IMR-90 (cell line): ENCODE results near the gene AQP1. TPM values are rescaled to one million over a fixed set of nuclear protein-coding genes. Genes with fewer than 3 reads are reported as not detected.

Experiments used
- ATAC-seq: fragments of 200-7000 bp; cut with Tn5 transposase; 2 replicates; pipeline ENCODE4 v1.9.1; 2020; ENCODE audit warnings: low read depth, mild to moderate bottlenecking, moderate library complexity
- BruUV-seq: library from RNA; stranded (reverse); fragments of 400-500 nt; replicated peaks from 2 replicates; lab custom pipeline; 2021; lab: Mats Ljungman, UMichigan
- CTCF ChIA-PET: fragments of 300-600 bp; formaldehyde crosslinking; extraction: SDS; loops from one replicate; lab custom pipeline; 2021; ENCODE audit warnings: antibody characterized with exemption; lab: Yijun Ruan, JAX
- POLR2A ChIA-PET: fragments of 300-600 bp; sonication (Branson Sonifier 250); formaldehyde crosslinking; loops from one replicate; lab custom pipeline; 2022; ENCODE audit warnings: antibody characterized with exemption; ENCODE audit not compliant: unreplicated experiment; lab: Charles Lee
- DNase-seq: peaks from one replicate; pipeline ENCODE4 v3.0.0; 2013
- H2AFZ ChIP-seq: replicated peaks from 2 replicates; pipeline ENCODE3; 2013; ENCODE audit warnings: low read length, mild to moderate bottlenecking; ENCODE audit not compliant: poor library complexity
- H2AK5ac ChIP-seq: 2 replicates; pipeline ENCODE4 v1.6.1; 2013; ENCODE audit warnings: low read depth, low read length, inconsistent platforms
- H2AK9ac ChIP-seq: replicated peaks from 2 replicates; pipeline ENCODE3; 2013; ENCODE audit warnings: mild to moderate bottlenecking, low read depth, low read length, moderate library complexity; ENCODE audit not compliant: poor library complexity
- H2BK120ac ChIP-seq: 2 replicates; pipeline ENCODE4 v1.6.1; 2013; ENCODE audit warnings: low read depth, low read length, inconsistent platforms
- H2BK15ac ChIP-seq: 3 replicates; pipeline ENCODE4 v1.6.1; 2013; ENCODE audit warnings: low read depth, low read length, inconsistent platforms
- H2BK20ac ChIP-seq: 2 replicates; pipeline ENCODE4 v1.6.1; 2013; ENCODE audit warnings: low read depth, mild to moderate bottlenecking, inconsistent platforms, low read length, moderate library complexity
- H2BK5ac ChIP-seq: 2 replicates; pipeline ENCODE4 v1.6.1; 2013; ENCODE audit warnings: mild to moderate bottlenecking, low read depth, low read length, inconsistent platforms; ENCODE audit not compliant: poor library complexity, severe bottlenecking
- H3K14ac ChIP-seq: replicated peaks from 2 replicates; pipeline ENCODE4 v1.6.1; 2013; ENCODE audit warnings: low read depth, low read length, inconsistent platforms
- H3K18ac ChIP-seq: 2 replicates; pipeline ENCODE4 v1.6.1; 2013; ENCODE audit warnings: low read depth, low read length, control low read depth
- H3K23ac ChIP-seq: 2 replicates; pipeline ENCODE4 v1.6.1; 2013; ENCODE audit warnings: low read depth, low read length, inconsistent platforms
- H3K27ac ChIP-seq: 2 replicates; pipeline ENCODE4 v1.5.1; 2013; ENCODE audit warnings: mild to moderate bottlenecking, control low read depth, low read length; ENCODE audit not compliant: insufficient read depth
- H3K27me3 ChIP-seq: 2 replicates; pipeline ENCODE4 v1.6.1; 2013; ENCODE audit warnings: low read length; ENCODE audit not compliant: control insufficient read depth, insufficient read depth
- H3K36me3 ChIP-seq: 2 replicates; pipeline ENCODE4 v1.6.1; 2013; ENCODE audit warnings: low read length, mixed read lengths; ENCODE audit not compliant: control insufficient read depth, insufficient read depth
- H3K4ac ChIP-seq: 2 replicates; pipeline ENCODE4 v1.6.1; 2013; ENCODE audit warnings: low read depth, low read length, inconsistent platforms
- H3K4me1 ChIP-seq: 2 replicates; pipeline ENCODE4 v1.6.1; 2013; ENCODE audit warnings: low read length, mixed read lengths; ENCODE audit not compliant: control insufficient read depth, insufficient read depth
- H3K4me2 ChIP-seq: 2 replicates; pipeline ENCODE4 v1.6.1; 2013; ENCODE audit warnings: low read depth, mild to moderate bottlenecking, control low read depth, low read length, moderate library complexity
- H3K4me3 ChIP-seq: 2 replicates; pipeline ENCODE4 v1.5.1; 2013; ENCODE audit warnings: low read depth, mild to moderate bottlenecking, control low read depth, low read length, moderate library complexity; ENCODE audit not compliant: insufficient read depth
- H3K56ac ChIP-seq: 2 replicates; pipeline ENCODE4 v1.6.1; 2013; ENCODE audit warnings: low read length, inconsistent platforms; ENCODE audit not compliant: insufficient read depth; ENCODE audit errors: extremely low read depth
- H3K79me1 ChIP-seq, 2 experiments: 2 replicates each; pipeline ENCODE4 v1.6.1; 2013; ENCODE audit warnings: low read length in 2 of 2, inconsistent platforms in 1 of 2, low read depth in 1 of 2
- H3K9ac ChIP-seq: 2 replicates; pipeline ENCODE4 v1.6.1; 2013; ENCODE audit warnings: low read depth, low read length, control low read depth
- H3K9me1 ChIP-seq: 2 replicates; pipeline ENCODE4 v1.6.1; 2013; ENCODE audit warnings: low read length, inconsistent platforms; ENCODE audit not compliant: insufficient read depth
- H3K9me3 ChIP-seq: 2 replicates; pipeline ENCODE4 v1.6.1; 2013; ENCODE audit warnings: low read length; ENCODE audit not compliant: control insufficient read depth, insufficient read depth
- H4K20me1 ChIP-seq: 2 replicates; pipeline ENCODE4 v1.6.1; 2013; ENCODE audit warnings: low read length, inconsistent platforms; ENCODE audit not compliant: insufficient read depth
- H4K5ac ChIP-seq: 2 replicates; pipeline ENCODE4 v1.6.1; 2013; ENCODE audit warnings: mild to moderate bottlenecking, low read depth, low read length, control low read depth
- H4K8ac ChIP-seq, 2 experiments: 2 replicates each; pipeline ENCODE4 v1.6.1; 2013; ENCODE audit warnings: low read depth in 2 of 2, low read length in 2 of 2, control low read depth in 1 of 2, inconsistent platforms in 1 of 2
- H4K91ac ChIP-seq: 2 replicates; pipeline ENCODE4 v1.6.1; 2013; ENCODE audit warnings: low read depth, low read length, inconsistent platforms; ENCODE audit not compliant: insufficient read depth
- BHLHE40 ChIP-seq: fragments of 150-350 bp; IDR thresholded peaks from 2 replicates; pipeline ENCODE4 v1.6.1; 2016; ENCODE audit warnings: mild to moderate bottlenecking, low read depth, low read length
- CEBPB ChIP-seq: IDR thresholded peaks from 2 replicates; pipeline ENCODE4 v1.6.1; 2012; ENCODE audit warnings: low read depth, low read length, improper control_type of control experiment
- CHD1 ChIP-seq: IDR thresholded peaks from 2 replicates; pipeline ENCODE4 v1.6.1; 2012; ENCODE audit warnings: low read depth, low read length, improper control_type of control experiment
- FOS ChIP-seq: fragments of 150-350 bp; IDR thresholded peaks from 2 replicates; pipeline ENCODE4 v1.6.1; 2016; ENCODE audit warnings: low read depth, low read length
- MAFK ChIP-seq: IDR thresholded peaks from 2 replicates; pipeline ENCODE4 v1.6.1; 2012; ENCODE audit warnings: low read depth, low read length, improper control_type of control experiment
- MAZ ChIP-seq: IDR thresholded peaks from 2 replicates; pipeline ENCODE4 v1.6.1; 2012; ENCODE audit warnings: low read depth, mild to moderate bottlenecking, low read length, improper control_type of control experiment, moderate library complexity, borderline replicate concordance
- MXI1 ChIP-seq: IDR thresholded peaks from 2 replicates; pipeline ENCODE4 v1.6.1; 2012; ENCODE audit warnings: low read depth, mild to moderate bottlenecking, low read length, moderate library complexity, borderline replicate concordance
- NFE2L2 ChIP-seq: fragments of 150-350 bp; IDR thresholded peaks from 2 replicates; pipeline ENCODE4 v1.6.1; 2016; ENCODE audit warnings: low read depth, mild to moderate bottlenecking, low read length
- POLR2A ChIP-seq: IDR thresholded peaks from 2 replicates; pipeline ENCODE4 v1.6.1; 2012; ENCODE audit warnings: mild to moderate bottlenecking, low read depth, low read length
- RAD21 ChIP-seq: IDR thresholded peaks from 2 replicates; pipeline ENCODE4 v1.6.1; 2012; ENCODE audit warnings: low read length, improper control_type of control experiment
- RCOR1 ChIP-seq: IDR thresholded peaks from 2 replicates; pipeline ENCODE4 v1.6.1; 2012; ENCODE audit warnings: mild to moderate bottlenecking, low read length, improper control_type of control experiment; ENCODE audit not compliant: insufficient replicate concordance
- RFX5 ChIP-seq: IDR thresholded peaks from 2 replicates; pipeline ENCODE4 v1.8.0; 2012; ENCODE audit warnings: low read depth, mild to moderate bottlenecking, low read length, moderate library complexity
- SMC3 ChIP-seq: fragments of 150-350 bp; IDR thresholded peaks from 2 replicates; pipeline ENCODE4 v1.6.1; 2016; ENCODE audit warnings: low read depth, mild to moderate bottlenecking, antibody characterized with exemption, low read length, moderate library complexity
- USF2 ChIP-seq: fragments of 150-350 bp; IDR thresholded peaks from 2 replicates; pipeline ENCODE4 v1.6.1; 2017; ENCODE audit warnings: mild to moderate bottlenecking, antibody characterized with exemption, low read length, low read depth
- WGBS, 2 experiments: methylation state at CpG; one replicate each; pipeline versions ENCODE4 v1.1.5 to v1.1.7; 2013; ENCODE audit warnings: missing lambda C conversion rate in 2 of 2; ENCODE audit not compliant: insufficient read length in 1 of 2; ENCODE audit errors: extremely low coverage in 2 of 2; 5-methylcytosine and 5-hydroxymethylcytosine counted together
- dilution Hi-C: fragments of 300-500 bp; cut with HindIII; formaldehyde crosslinking; loops from one replicate; pipeline ENCODE4 v1.14.3; 2018; ENCODE audit warnings: low sequenced_read_pairs; ENCODE audit not compliant: unreplicated experiment
- in situ Hi-C: fragments of 300-500 bp; cut with MboI; formaldehyde crosslinking; loops from 3 replicates; pipeline ENCODE4 v1.14.3; 2019; ENCODE audit warnings: low sequenced_read_pairs, inconsistent platforms, mixed read lengths
- intact Hi-C: fragments of 100-400 bp; cut with micrococcal nuclease; formaldehyde crosslinking; loops from 2 replicates; pipeline ENCODE4 v1.10.0; 2022
- polyA plus RNA-seq, 3 experiments: library from polyadenylated mRNA; depleted of rRNA; stranded (reverse); fragments of >200 nt; gene quantifications; 2 replicates each; pipeline ENCODE4 v1.2.3, GENCODE V29; 2012; ENCODE audit warnings: low replicate concordance in 1 of 3
- total RNA-seq: library from RNA; depleted of rRNA; stranded (reverse); fragments of >200 nt; gene quantifications from 2 replicates; pipeline ENCODE4 v1.2.3, GENCODE V29; 2012
- TF ChIP-seq, protein P1 (sequence below): fragments of 150-350 bp; IDR thresholded peaks from 2 replicates; pipeline ENCODE4 v1.6.1; 2016; ENCODE audit warnings: low read depth, mild to moderate bottlenecking, low read length, moderate library complexity, borderline replicate concordance
- TF ChIP-seq, protein P2 (sequence below): conservative IDR thresholded peaks from 2 replicates; pipeline ENCODE4 v1.5.1; 2012; ENCODE audit warnings: mild to moderate bottlenecking, low read depth, low read length, improper control_type of control experiment

AQP1 gene
- total and polyA plus RNA-seq, 2 of the 4 experiments (the other 2 are of a cell fraction): 0.18 to 0.39 TPM

GRCh38 chr7:30893357-30893756 is 18.3 kb upstream of the AQP1 start:
- H4K8ac ChIP-seq: no peak overlapping the region
- no peak overlapping the region for H2AK9ac ChIP-seq
- no peak overlapping the region for H3K4me2 ChIP-seq
- BruUV-seq: no TSS peak
- dilution Hi-C loops (no loop called here), in situ Hi-C loops (no loop called here), intact Hi-C loops (no loop called here)
- H2AK5ac ChIP-seq: peak overlapping the region; percentile 8; the same call in 1 of the 2 replicates
- H2AFZ ChIP-seq: no peak overlapping the region
- H3K27ac ChIP-seq: no peak overlapping the region
- no peaks in the 10 kb centered on the region for H3K79me1 ChIP-seq
- peaks cover 5% of the 10 kb centered on the region; the same call in 1 of the 2 replicates for H3K9me1 ChIP-seq
- H3K27me3 ChIP-seq: peaks cover 12% of the 10 kb centered on the region
- no peak overlapping the region for H3K56ac ChIP-seq
- no peak overlapping the region for H3K4ac ChIP-seq
- peaks cover 12% of the 10 kb centered on the region; the same call in 1 of the 2 replicates for H3K4me1 ChIP-seq
- WGBS, 2 experiments: no CpG with 5 or more reads among the region's 6 CpGs
- DNase-seq (peak; percentile 45), ATAC-seq (peak; percentile 78)
- H3K9me3 ChIP-seq: no peaks in the 10 kb centered on the region; the same call in 1 of the 2 replicates
- no peak overlapping the region for H2BK20ac ChIP-seq
- H2BK15ac ChIP-seq: no peak overlapping the region
- H3K36me3 ChIP-seq: no peaks in the 10 kb centered on the region
- no peaks in the 10 kb centered on the region; the same call in 1 of the 2 replicates for H4K20me1 ChIP-seq
- H2BK5ac ChIP-seq: no peak overlapping the region
- H4K5ac ChIP-seq: no peak overlapping the region
- H2BK120ac ChIP-seq: 0 out of 2 replicates have a peak overlapping the region, but pooled peaks have one; percentile 4
- ChIA-PET CTCF (no interaction called here), POLR2A (no interaction called here)
- H3K23ac ChIP-seq: no peak overlapping the region
- no peak overlapping the region for H3K4me3 ChIP-seq
- no peak overlapping the region for H3K9ac ChIP-seq
- H3K18ac ChIP-seq: no peak overlapping the region
- no peak overlapping the region for H3K14ac ChIP-seq
- TF ChIP-seq RAD21 (no peak), CEBPB (no peak), NFE2L2 (no peak), MAZ (no peak), BHLHE40 (no peak), POLR2A (no peak), MXI1 (no peak), MAFK (no peak), USF2 (no peak), FOS (no peak), RFX5 (no peak), RCOR1 (no peak), CHD1 (no peak), SMC3 (no peak)
- TF ChIP-seq, protein P1, sequence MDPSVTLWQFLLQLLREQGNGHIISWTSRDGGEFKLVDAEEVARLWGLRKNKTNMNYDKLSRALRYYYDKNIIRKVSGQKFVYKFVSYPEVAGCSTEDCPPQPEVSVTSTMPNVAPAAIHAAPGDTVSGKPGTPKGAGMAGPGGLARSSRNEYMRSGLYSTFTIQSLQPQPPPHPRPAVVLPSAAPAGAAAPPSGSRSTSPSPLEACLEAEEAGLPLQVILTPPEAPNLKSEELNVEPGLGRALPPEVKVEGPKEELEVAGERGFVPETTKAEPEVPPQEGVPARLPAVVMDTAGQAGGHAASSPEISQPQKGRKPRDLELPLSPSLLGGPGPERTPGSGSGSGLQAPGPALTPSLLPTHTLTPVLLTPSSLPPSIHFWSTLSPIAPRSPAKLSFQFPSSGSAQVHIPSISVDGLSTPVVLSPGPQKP: no peak
- TF ChIP-seq, protein P2, sequence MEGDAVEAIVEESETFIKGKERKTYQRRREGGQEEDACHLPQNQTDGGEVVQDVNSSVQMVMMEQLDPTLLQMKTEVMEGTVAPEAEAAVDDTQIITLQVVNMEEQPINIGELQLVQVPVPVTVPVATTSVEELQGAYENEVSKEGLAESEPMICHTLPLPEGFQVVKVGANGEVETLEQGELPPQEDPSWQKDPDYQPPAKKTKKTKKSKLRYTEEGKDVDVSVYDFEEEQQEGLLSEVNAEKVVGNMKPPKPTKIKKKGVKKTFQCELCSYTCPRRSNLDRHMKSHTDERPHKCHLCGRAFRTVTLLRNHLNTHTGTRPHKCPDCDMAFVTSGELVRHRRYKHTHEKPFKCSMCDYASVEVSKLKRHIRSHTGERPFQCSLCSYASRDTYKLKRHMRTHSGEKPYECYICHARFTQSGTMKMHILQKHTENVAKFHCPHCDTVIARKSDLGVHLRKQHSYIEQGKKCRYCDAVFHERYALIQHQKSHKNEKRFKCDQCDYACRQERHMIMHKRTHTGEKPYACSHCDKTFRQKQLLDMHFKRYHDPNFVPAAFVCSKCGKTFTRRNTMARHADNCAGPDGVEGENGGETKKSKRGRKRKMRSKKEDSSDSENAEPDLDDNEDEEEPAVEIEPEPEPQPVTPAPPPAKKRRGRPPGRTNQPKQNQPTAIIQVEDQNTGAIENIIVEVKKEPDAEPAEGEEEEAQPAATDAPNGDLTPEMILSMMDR: no peak
- H4K91ac ChIP-seq: no peak overlapping the region
